ENCODE results near the gene ANKRD18A. TPM values are rescaled to one million over a fixed set of nuclear protein-coding genes. Genes with fewer than 3 reads are reported as not detected.

ANKRD18A gene
- total and polyA plus RNA-seq, 2 of the 8 experiments (the other 6 are each of a cell fraction or from before 2014, with no cell fraction given) = 0.68 to 4.0 TPM

- DNase-seq (ENCODE audit: low read depth in 1 of 2, low spot score in 2 of 2) (no peak), FAIRE-seq (peak; percentile 7)
- no peak for TF ChIP-seq MAFK (IDR thresholded peaks at IDR 0.05; ENCODE audit: low read depth, low read length)
- POLR2A ChIA-PET (ENCODE audit: partially characterized antibody) = no interaction called here
- no peak overlapping the region for H3K56ac ChIP-seq (replicated peaks; ENCODE audit: insufficient read length, low read depth, low read length)
- H3K79me1 ChIP-seq (ENCODE audit: low read depth, low read length) = no peaks in the 10 kb centered on the region
- no peak overlapping the region for H3K14ac ChIP-seq (ENCODE audit: insufficient read length)
- no peak overlapping the region for H2BK120ac ChIP-seq (replicated peaks; ENCODE audit: low read depth, low read length)
- H3K27ac ChIP-seq (ENCODE audit: low read depth, low read length) = no peak overlapping the region
- no peak overlapping the region for H2BK12ac ChIP-seq (ENCODE audit: low read depth, low read length)
- H2BK20ac ChIP-seq (ENCODE audit: low read length) = no peak overlapping the region
- CTCF ChIA-PET (ENCODE audit: partially characterized antibody) = no interaction called here
- H3K4me2 ChIP-seq (ENCODE audit: insufficient read depth in 1 of 2, low read depth in 2 of 2, low read length in 2 of 2) = no peak overlapping the region
- no peaks in the 10 kb centered on the region for H3K27me3 ChIP-seq (replicated peaks in 1 of 4; ENCODE audit: control insufficient read depth in 3 of 4, extremely low read depth in 1 of 4, insufficient read depth in 3 of 4, low read length in 3 of 4)
- H3K23ac ChIP-seq (ENCODE audit: insufficient read length) = no peak overlapping the region
- no peak overlapping the region for H2AFZ ChIP-seq (ENCODE audit: low read length)
- no peak overlapping the region for H4K8ac ChIP-seq (ENCODE audit: extremely low read depth, insufficient read depth, low read length)
- no peaks in the 10 kb centered on the region for H3K9me3 ChIP-seq (ENCODE audit: insufficient read depth in 2 of 2, low read depth in 1 of 2, low read length in 1 of 2)
- no peak overlapping the region for H2AK5ac ChIP-seq (ENCODE audit: low read depth, low read length)
- 93% methylated on average over 10 of the region's 10 CpGs; no CpG with 5 or more reads in 1 of the 2 experiments for WGBS, 2 experiments (ENCODE audit: extremely low coverage in 1 of 2, insufficient coverage in 1 of 2, insufficient read length in 1 of 2, insufficient replicate concordance in 2 of 2, low coverage in 1 of 2, low lambda C conversion rate in 2 of 2, missing lambda C conversion rate in 1 of 2)
- no peak overlapping the region for H3K4ac ChIP-seq (replicated peaks; ENCODE audit: insufficient read length, low read depth, low read length)
- H3K18ac ChIP-seq (ENCODE audit: extremely low read depth, low read length) = no peak overlapping the region
- H3K4me3 ChIP-seq (ENCODE audit: extremely low read depth in 1 of 4, insufficient read depth in 2 of 4, low read depth in 3 of 4, low read length in 4 of 4) = no peak overlapping the region
- H3K79me2 ChIP-seq (ENCODE audit: control insufficient read depth in 1 of 2, insufficient read depth in 2 of 2, low read length in 2 of 2) = no peaks in the 10 kb centered on the region
- H3K4me1 ChIP-seq (replicated peaks in 1 of 4; ENCODE audit: control insufficient read depth in 3 of 4, insufficient read depth in 4 of 4, low read length in 3 of 4) = no peaks in the 10 kb centered on the region
- H4K5ac ChIP-seq (ENCODE audit: insufficient read length, low read depth, low read length) = no peak overlapping the region
- H3K23me2 ChIP-seq (ENCODE audit: low read depth, low read length) = no peaks in the 10 kb centered on the region
- H4K20me1 ChIP-seq (replicated peaks in 1 of 2; ENCODE audit: control insufficient read depth in 1 of 2, insufficient read depth in 2 of 2, low read length in 2 of 2) = no peaks in the 10 kb centered on the region
- no peak overlapping the region for H2BK15ac ChIP-seq (ENCODE audit: low read length)
- no peak overlapping the region for H2BK5ac ChIP-seq (ENCODE audit: low read depth, low read length)
- no peak overlapping the region for H3K9ac ChIP-seq (replicated peaks in 1 of 4; ENCODE audit: extremely low read depth in 1 of 4, low read depth in 3 of 4, low read length in 3 of 4)
- no peak overlapping the region for H4K91ac ChIP-seq (replicated peaks; ENCODE audit: insufficient read length, low read length)
- H3K36me3 ChIP-seq (ENCODE audit: control insufficient read depth in 2 of 4, insufficient read depth in 4 of 4, low read length in 3 of 4) = no peaks in the 10 kb centered on the region
Measured at GRCh38 chr9:38527503-38527902, 92.9 kb downstream of the ANKRD18A start.

Measured in H1 (cell line).